SU-DHL-6 (cell line): ENCODE measurements around the gene VPS9D1.

Source experiments
- H2AFZ ChIP-seq: fragments of 200-600 bp; sonication (generic); 2 replicates; pipeline ENCODE4 v1.6.1; 2014; ENCODE audit warnings: low read depth, mild to moderate bottlenecking, moderate library complexity, mixed read lengths, antibody characterized with exemption, low read length; ENCODE audit not compliant: severe bottlenecking
- H3F3A ChIP-seq: fragments of 200-600 bp; shearing (Covaris generic); 2 replicates; pipeline ENCODE4 v1.6.0; 2016; ENCODE audit warnings: antibody characterized with exemption, mild to moderate bottlenecking; ENCODE audit not compliant: insufficient read depth
- H3K27ac ChIP-seq: fragments of 200-600 bp; sonication (generic); 2 replicates; pipeline ENCODE4 v1.5.1; 2016; ENCODE audit warnings: low read depth, mild to moderate bottlenecking, low read length, moderate library complexity, mixed read lengths
- H3K27me3 ChIP-seq: fragments of 200-600 bp; sonication (generic), shearing (Covaris generic); 2 replicates; pipeline ENCODE4 v1.6.0; 2014; ENCODE audit warnings: mild to moderate bottlenecking, low read length
- H3K36me3 ChIP-seq: fragments of 200-600 bp; sonication (generic); 2 replicates; pipeline ENCODE4 v1.6.1; 2014; ENCODE audit warnings: mild to moderate bottlenecking, low read length, mixed read lengths
- H3K4me2 ChIP-seq: fragments of 300-600, 200-600 bp; shearing (Covaris generic), sonication (generic); 2 replicates; pipeline ENCODE4 v1.6.0; 2014; ENCODE audit warnings: low read length, low read depth, mild to moderate bottlenecking; ENCODE audit not compliant: poor library complexity, severe bottlenecking
- H3K4me3 ChIP-seq: fragments of 200-600 bp; sonication (generic); 2 replicates; pipeline ENCODE4 v1.5.1; 2014; ENCODE audit warnings: antibody characterized with exemption, low read length, mild to moderate bottlenecking, mixed read lengths; ENCODE audit not compliant: insufficient read depth, poor library complexity, severe bottlenecking
- H3K79me2 ChIP-seq: fragments of 200-600 bp; sonication (generic); 2 replicates; pipeline ENCODE4 v1.6.1; 2014; ENCODE audit warnings: mild to moderate bottlenecking, low read length, moderate library complexity; ENCODE audit not compliant: insufficient read depth
- H3K9ac ChIP-seq: fragments of 200-600 bp; sonication (generic); 2 replicates; pipeline ENCODE4 v1.7.0; 2014; ENCODE audit warnings: mild to moderate bottlenecking, low read length
- H3K9me2 ChIP-seq: fragments of 200-600 bp; sonication (generic); replicated peaks from 2 replicates; pipeline ENCODE4 v1.6.1; 2014; ENCODE audit warnings: low read length; ENCODE audit not compliant: insufficient read depth
- H3K9me3 ChIP-seq: fragments of 200-600 bp; sonication (generic); 2 replicates; pipeline ENCODE4 v1.6.1; 2014; ENCODE audit warnings: low read length, mixed read lengths; ENCODE audit not compliant: insufficient read depth
- H4K20me1 ChIP-seq: fragments of 200-600 bp; sonication (generic); 2 replicates; pipeline ENCODE4 v1.6.1; 2014; ENCODE audit warnings: low read depth, mild to moderate bottlenecking, antibody characterized with exemption, low read length, moderate library complexity, mixed read lengths
- CTCF ChIP-seq: fragments of 200-600 bp; sonication (generic); IDR thresholded peaks from one replicate; pipeline ENCODE4 v1.5.1; 2017; ENCODE audit warnings: antibody characterized with exemption, mild to moderate bottlenecking, low read length, moderate library complexity; ENCODE audit not compliant: insufficient read depth, poor library complexity, severe bottlenecking
- EZH2phosphoT487 ChIP-seq: fragments of 200-600 bp; sonication (generic), shearing (Covaris generic); conservative IDR thresholded peaks from 2 replicates; pipeline ENCODE4 v1.6.1; 2018; ENCODE audit warnings: mild to moderate bottlenecking, antibody characterized with exemption, low read length, moderate library complexity, mixed read lengths

Gene VPS9D1

GRCh38 chr16:89712274-89712781, 8.4 kb downstream of the VPS9D1 start:
- Histone ChIP-seq H3K79me2 (no peaks in the 10 kb centered on the region; the same call in 1 of the 2 replicates), H3F3A (no peaks in the 10 kb centered on the region), H3K9me2 (no peaks in the 10 kb centered on the region), H3K27me3 (no peaks in the 10 kb centered on the region), H3K4me2 (peak overlapping the region; percentile 72), H3K4me3 (peak overlapping the region; percentile 92), H3K27ac (no peak overlapping the region), H3K9ac (peak overlapping the region; percentile 85), H3K36me3 (no peaks in the 10 kb centered on the region), H4K20me1 (no peaks in the 10 kb centered on the region), H3K9me3 (no peaks in the 10 kb centered on the region), H2AFZ (peak overlapping the region; percentile 85)
- no peak for TF ChIP-seq CTCF
- no peak for TF ChIP-seq EZH2phosphoT487

- Histone ChIP-seq H3K9ac (peak overlapping the region; percentile 85), H3K9me2 (no peaks in the 10 kb centered on the region), H3F3A (no peaks in the 10 kb centered on the region), H3K9me3 (no peaks in the 10 kb centered on the region), H3K27me3 (no peaks in the 10 kb centered on the region), H4K20me1 (no peaks in the 10 kb centered on the region), H3K4me2 (peak overlapping the region; percentile 72), H3K27ac (no peak overlapping the region), H3K4me3 (peak overlapping the region; percentile 92), H3K36me3 (no peaks in the 10 kb centered on the region), H2AFZ (peak overlapping the region; percentile 85), H3K79me2 (no peaks in the 10 kb centered on the region; the same call in 1 of the 2 replicates)
- TF ChIP-seq EZH2phosphoT487, result no peak
- TF ChIP-seq CTCF, result no peak
These were observed 9.0 kb downstream of the VPS9D1 start for GRCh38 chr16:89711601-89712273.

- TF ChIP-seq EZH2phosphoT487 (no peak), CTCF (no peak)
These were observed 9.8 kb downstream of the VPS9D1 start for GRCh38 chr16:89710709-89711564.

More at GRCh38 chr16:89710709-89711564, 9.8 kb downstream of the VPS9D1 start:
- no peak overlapping the region for H3K4me2 ChIP-seq
- no peaks in the 10 kb centered on the region for H3F3A ChIP-seq
- no peak overlapping the region for H2AFZ ChIP-seq
- no peaks in the 10 kb centered on the region for H4K20me1 ChIP-seq
- H3K27ac ChIP-seq, result no peak overlapping the region
- no peaks in the 10 kb centered on the region for H3K9me3 ChIP-seq
- no peaks in the 10 kb centered on the region for H3K9me2 ChIP-seq
- no peaks in the 10 kb centered on the region for H3K27me3 ChIP-seq
- no peak overlapping the region for H3K9ac ChIP-seq
- no peaks in the 10 kb centered on the region for H3K36me3 ChIP-seq
- no peak overlapping the region for H3K4me3 ChIP-seq
- H3K79me2 ChIP-seq, result no peaks in the 10 kb centered on the region; the same call in 1 of the 2 replicates
